Stimulated activated CD8-positive, alpha-beta memory T cell treated with anti-CD3 and anti-CD28 coated beads, Interleukin-4, amount 100 ng/mL, for 4 hours (primary cell): ENCODE results near the gene SHISA4.
A peak's percentile ranks its signal among the peaks of the same experiment; 100 is the strongest.

ENCODE experiments used
- DNase-seq, 2 donors: peaks; one replicate each; pipeline ENCODE4 v3.0.0-alpha.2; 2020; ENCODE audit warnings: low read depth in 2 of 2, low spot score in 1 of 2

The SHISA4 gene

GRCh38 chr1:201881617-201882016, 7.1 kb upstream of the SHISA4 start:
- no peak for DNase-seq

GRCh38 chr1:201882665-201883132, 6.0 kb upstream of the SHISA4 start:
- DNase-seq: no peak

DNA sequence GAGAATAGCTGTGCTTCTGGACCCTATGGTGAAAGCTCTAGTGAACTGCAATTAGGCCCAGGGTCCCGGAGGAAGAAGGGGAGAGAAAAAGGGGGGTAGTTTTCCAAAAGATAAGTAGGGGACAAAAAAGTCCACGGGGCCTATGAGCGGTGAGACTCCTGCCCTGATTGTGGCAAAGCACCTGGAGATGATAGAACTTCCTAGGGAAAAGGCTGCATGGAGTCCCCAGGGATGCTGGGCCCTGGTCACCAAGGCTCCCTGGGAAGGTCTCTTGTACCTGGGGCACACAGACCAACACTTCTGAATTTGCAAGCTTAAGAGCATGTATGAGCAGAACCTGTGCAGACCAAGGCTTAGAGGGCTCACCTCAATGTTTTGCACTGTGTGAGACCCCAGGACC, 5.4 kb upstream of the SHISA4 start:
- no peak for DNase-seq

GRCh38 chr1:201883786-201884185, 4.9 kb upstream of the SHISA4 start:
- no peak for DNase-seq

DNA sequence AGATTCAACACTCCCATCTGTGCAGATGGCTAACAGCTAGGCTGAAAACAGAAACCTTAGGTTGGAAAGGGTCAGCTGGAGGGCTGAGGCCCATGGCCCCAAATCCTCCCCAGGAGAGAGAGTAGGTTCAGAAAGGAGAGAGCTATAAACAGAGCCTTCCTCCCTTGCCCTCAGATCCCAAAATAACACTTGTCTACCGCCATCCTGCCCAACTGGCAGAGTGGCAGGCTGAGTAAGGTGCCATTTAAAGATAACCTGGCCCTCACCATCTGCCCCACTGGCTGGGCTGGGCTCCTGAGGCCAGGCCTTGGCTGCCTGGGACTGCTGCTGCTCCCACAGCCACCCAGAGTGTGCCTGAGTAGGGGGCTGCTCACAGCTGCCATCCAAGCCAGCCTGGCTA, 4.3 kb upstream of the SHISA4 start:
- DNase-seq: no peak

DNA sequence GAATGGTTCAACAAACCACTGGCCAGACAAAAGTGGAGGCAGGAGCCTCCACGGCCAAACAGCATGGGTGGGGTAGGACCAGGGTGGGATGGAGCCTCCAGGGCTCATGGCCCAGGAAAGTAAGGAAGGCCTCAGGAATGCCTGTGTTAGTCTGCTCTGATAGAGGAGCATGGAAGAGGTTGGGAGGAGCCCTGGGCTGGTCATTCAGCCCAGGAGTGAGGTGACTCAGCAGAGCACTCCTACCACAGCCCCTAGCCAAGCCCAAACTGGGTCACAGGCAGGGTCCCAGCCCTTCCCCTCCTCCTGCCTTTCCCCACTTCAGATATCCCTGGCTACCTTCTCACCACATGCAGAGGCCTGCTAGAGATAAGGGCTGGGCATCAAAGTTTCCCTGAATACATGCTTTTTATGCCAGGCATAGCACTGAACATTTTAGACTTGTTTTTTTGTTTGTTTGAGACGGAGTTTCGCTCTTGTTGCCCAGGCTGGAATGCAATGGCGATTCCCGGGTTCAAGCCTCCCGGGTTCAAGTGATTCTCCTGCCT, 3.1 kb upstream of the SHISA4 start:
- DNase-seq: no peak

- no peak for DNase-seq
Measured at GRCh38 chr1:201886103-201886885, 2.4 kb upstream of the SHISA4 start.

DNA sequence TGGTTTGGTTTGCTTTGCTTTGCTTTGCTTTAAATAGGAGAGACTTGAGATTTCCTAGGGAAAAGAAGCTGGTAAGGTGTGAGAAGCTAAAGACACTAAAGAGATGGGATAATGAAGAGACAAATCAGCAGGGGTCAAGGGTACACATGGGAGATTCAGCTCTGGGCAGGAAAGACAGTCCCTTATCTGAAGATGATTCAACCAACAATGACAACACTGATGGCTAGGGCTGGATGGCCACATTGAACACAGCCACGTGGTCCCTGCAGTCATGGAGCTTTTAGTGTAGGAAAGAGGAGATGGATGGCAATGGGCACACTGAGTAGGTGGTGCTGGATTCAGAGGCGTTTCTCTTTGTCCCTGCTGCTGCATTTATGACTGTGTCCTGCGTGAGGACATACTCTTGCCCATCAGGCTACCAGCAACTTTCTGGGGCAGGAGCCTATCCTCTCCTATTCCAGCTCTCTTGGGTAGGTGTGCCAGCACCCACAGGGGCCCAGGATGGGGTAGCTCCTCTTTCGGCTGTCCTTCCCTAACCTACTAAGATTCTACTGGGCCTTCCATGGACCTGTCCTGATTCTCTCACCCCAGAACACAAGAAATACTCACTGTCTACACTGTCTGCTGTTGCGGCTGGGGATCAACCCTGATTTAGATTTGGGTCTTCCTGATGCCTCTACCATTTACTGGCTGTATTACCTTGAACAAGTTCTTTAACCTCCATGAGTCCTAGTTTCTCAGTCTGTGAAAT, 1.4 kb upstream of the SHISA4 start:
- DNase-seq: no peak

DNA sequence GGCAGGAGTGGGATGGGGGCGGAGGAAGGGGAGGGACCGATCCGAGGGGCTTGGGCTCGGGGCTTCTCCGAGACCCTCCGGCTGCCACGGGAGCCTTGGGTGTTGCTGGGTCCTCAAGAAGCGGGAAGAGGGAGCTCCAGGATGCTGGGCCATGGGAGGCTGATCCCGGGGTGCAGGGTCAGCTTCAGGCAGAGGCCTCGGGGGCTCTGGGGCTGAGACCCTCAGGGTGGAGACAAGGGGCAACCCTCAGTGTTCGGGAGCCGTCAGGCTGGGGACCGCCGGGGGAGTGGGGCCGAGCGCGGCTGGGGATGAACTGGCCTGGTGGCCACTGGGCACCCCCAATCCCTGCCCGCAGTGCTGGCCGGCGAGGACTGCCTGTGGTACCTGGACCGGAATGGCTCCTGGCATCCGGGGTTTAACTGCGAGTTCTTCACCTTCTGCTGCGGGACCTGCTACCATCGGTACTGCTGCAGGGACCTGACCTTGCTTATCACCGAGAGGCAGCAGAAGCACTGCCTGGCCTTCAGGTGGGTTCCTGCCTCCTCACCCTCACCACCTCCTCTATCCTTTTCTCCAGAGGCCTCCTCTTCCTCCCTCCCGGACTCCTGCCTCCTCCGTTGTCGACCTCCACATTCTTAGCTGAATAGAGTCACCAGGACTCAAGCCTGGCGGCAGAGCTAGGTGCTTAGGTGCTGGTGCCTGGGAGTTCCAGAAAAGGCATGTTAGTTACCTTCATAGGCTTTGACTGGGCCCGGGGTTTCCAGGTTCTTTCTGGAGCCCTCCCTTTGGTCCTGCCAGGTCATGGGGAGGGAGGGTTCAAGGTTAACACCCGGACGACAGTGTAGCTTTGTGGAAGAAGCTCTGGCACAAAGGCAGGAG, 631 bp downstream of the SHISA4 start:
- DNase-seq: no peak

GRCh38 chr1:201890223-201890622, 1.5 kb downstream of the SHISA4 start:
- DNase-seq: no peak

- no peak for DNase-seq
Measured at GRCh38 chr1:201890806-201891450, 2.2 kb downstream of the SHISA4 start.

DNA sequence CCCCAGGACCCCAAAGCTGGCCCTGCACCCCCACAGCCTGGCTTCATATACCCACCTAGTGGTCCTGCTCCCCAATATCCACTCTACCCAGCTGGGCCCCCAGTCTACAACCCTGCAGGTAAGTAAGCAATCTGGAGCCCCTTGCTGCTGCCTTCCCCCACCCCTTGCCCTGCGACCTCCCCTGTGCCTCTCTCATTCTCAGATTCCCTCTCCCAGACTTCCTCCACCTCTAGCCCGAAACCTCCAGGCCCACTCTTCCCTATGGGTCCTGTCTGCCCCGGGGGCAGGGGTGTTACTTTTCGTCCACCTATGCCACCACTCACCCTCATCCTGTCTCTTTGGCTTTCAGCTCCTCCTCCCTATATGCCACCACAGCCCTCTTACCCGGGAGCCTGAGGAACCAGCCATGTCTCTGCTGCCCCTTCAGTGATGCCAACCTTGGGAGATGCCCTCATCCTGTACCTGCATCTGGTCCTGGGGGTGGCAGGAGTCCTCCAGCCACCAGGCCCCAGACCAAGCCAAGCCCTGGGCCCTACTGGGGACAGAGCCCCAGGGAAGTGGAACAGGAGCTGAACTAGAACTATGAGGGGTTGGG, 2.9 kb downstream of the SHISA4 start:
- no peak for DNase-seq

DNA sequence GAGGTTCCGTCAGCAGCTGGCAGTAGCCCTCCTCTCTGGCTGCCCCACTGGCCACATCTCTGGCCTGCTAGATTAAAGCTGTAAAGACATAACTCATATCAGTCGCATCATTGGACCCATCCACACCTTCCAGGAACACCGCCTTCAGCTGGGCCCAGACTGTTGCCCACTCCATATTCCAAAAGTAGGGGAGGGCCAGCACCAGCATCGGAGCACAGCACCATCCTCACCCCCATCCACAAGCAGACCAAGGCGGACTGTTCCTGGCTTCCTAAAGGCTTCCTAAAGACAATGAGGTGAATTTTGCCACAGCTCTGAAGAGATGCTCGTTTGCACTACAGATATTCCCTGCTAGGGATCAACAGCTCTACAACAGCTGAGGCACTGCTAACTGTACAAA, 3.5 kb downstream of the SHISA4 start:
- DNase-seq: no peak

DNA sequence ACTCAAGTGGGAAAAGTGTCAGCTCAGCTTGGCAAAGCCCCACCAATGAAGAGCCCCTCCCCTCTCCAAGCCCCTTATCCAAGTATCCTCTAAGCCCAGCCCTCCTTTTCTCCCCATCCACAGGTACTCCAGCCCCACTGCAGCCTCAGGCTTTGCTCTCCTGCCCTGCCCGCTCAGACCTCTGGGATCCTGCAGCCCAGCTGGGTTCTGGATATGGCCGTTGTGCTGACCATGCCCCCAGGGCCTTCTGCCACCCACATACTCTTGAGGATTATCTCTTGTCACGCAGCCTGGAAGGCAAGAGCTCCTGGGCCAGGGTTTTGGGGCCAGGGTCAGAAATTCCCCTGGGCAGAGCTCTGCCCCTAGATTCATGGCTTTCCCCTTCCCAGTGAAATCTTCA, 4.7 kb downstream of the SHISA4 start:
- DNase-seq: no peak

GRCh38 chr1:201894343-201895119, 5.8 kb downstream of the SHISA4 start:
- no peak for DNase-seq

- DNase-seq: no peak
Measured at GRCh38 chr1:201895120-201895665, 6.5 kb downstream of the SHISA4 start.

- peak; percentile 56 to 62 for DNase-seq
Measured at GRCh38 chr1:201895913-201896807, 7.5 kb downstream of the SHISA4 start.

DNA sequence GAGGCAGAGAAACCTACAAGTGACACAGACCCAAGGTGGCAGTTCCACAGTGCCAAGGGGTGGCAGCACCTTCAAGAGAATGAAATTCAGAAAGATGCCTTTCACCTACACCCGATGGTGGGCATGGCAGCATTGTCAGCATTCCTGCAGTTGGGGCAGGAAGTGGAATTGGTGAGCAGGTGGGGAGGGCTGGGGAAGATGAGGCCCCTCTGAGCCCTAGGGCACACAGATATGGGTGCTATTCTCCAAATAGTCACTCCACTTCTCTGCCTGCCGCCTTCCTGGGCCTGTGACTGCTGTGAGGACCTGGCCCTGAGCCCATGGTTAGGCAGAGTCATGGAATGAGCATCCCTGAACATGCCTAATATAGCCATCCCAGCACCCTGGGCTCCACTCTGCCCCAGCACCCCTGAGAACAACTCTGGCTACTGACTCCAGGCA, 8.3 kb downstream of the SHISA4 start:
- DNase-seq: no peak
